ENCODE data around the gene NUSAP1. TPM values are rescaled to one million over a fixed set of nuclear protein-coding genes. Genes with fewer than 3 reads are reported as not detected.
A peak's percentile ranks its signal among the peaks of the same experiment; 100 is the strongest.

NUSAP1 gene
- total RNA-seq, 2 experiments from 2014 or later: 293 to 411 TPM

DNA sequence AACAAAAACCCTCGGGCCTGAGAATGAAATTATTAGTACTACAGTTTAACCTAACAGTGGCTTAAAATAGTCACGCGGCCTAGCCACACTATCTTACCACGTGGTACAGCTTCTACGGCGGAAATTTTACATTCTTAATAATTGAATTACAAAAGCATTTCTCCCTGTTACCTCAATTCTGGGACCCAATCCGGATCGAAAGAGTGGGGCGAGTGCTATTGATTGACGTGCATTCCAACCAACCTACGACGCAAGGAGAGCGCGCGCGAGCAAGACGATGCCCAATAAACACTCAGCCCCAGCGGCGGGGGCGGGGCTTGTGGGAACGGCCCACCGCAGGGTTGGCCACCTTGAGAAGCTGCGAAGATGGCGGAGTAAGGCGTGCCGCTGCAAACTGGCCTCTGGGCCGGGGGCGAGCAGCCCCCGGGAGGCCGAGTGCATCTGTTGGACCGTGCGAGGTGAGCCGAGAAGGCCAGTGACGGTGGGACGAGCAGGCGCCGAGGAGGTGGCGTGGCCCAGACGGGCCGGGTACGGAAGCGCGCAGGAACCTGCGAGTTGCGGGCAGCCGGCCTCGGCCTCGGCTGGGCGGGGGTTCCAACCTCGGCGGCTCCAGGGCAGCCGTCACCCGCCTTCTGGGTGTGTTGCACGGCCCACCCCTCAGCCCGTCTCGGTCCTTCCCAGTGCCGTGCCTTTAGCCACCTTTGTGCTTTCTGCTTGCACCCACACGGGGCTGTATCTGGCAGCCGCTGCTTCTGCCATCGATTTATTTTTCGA is 48.8 kb upstream of the NUSAP1 start:
- TF ChIP-seq, protein P1, sequence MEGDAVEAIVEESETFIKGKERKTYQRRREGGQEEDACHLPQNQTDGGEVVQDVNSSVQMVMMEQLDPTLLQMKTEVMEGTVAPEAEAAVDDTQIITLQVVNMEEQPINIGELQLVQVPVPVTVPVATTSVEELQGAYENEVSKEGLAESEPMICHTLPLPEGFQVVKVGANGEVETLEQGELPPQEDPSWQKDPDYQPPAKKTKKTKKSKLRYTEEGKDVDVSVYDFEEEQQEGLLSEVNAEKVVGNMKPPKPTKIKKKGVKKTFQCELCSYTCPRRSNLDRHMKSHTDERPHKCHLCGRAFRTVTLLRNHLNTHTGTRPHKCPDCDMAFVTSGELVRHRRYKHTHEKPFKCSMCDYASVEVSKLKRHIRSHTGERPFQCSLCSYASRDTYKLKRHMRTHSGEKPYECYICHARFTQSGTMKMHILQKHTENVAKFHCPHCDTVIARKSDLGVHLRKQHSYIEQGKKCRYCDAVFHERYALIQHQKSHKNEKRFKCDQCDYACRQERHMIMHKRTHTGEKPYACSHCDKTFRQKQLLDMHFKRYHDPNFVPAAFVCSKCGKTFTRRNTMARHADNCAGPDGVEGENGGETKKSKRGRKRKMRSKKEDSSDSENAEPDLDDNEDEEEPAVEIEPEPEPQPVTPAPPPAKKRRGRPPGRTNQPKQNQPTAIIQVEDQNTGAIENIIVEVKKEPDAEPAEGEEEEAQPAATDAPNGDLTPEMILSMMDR (conservative IDR thresholded peaks at IDR 0.05; ENCODE audit: low read length): no peak
- no peak for TF ChIP-seq EZH2phosphoT487 (IDR thresholded peaks at IDR 0.05; ENCODE audit: borderline replicate concordance, low read depth, low read length)
- BruUV-seq (replicated peaks): no TSS peak
- ChIA-PET POLR2A (interaction anchor here (0.5 to 1.4 kb wide), 6 partner anchors 34 to 633 kb away, joined by 3 to 5 read pairs (median 4); partner anchors contain the start of genes NUSAP1 and OIP5), CTCF (ENCODE audit: unreplicated experiment) (no interaction called here)
- H3K4me3 ChIP-seq (ENCODE audit: low read depth, low read length, poor library complexity, severe bottlenecking): peak overlapping the region; percentile 98
- peaks cover 39% of the 10 kb centered on the region for H3K4me1 ChIP-seq (ENCODE audit: insufficient read depth, low read length, poor library complexity, severe bottlenecking)
- intact Hi-C loops (cut with micrococcal nuclease; ENCODE audit: unreplicated experiment): loop anchor here (1.0 to 5.0 kb wide), 2 partner anchors 48 to 52 kb away; partner anchors contain the start of genes CHP1, EXD1, NUSAP1 and OIP5
- no peaks in the 10 kb centered on the region for H3K9me2 ChIP-seq (ENCODE audit: insufficient read depth, low read length)
- peaks cover 61% of the 10 kb centered on the region for H3K36me3 ChIP-seq (ENCODE audit: insufficient read depth, low read length)
- H3K9me3 ChIP-seq (ENCODE audit: low read length): no peaks in the 10 kb centered on the region
- peak overlapping the region; percentile 66; the same call in 1 of the 2 replicates for H2AFZ ChIP-seq (ENCODE audit: low read length)
- H3K27ac ChIP-seq (ENCODE audit: low read depth, low read length, poor library complexity, severe bottlenecking): peak overlapping the region; percentile 93
- DNase-seq (ENCODE audit: low spot score): peak; percentile 100
- H3K4me2 ChIP-seq (ENCODE audit: low read length): peak overlapping the region; percentile 92
- H3K79me2 ChIP-seq (ENCODE audit: insufficient read depth, low read depth, low read length): peaks cover 50% of the 10 kb centered on the region
- peaks cover 12% of the 10 kb centered on the region; the same call in 1 of the 2 replicates for H4K20me1 ChIP-seq (ENCODE audit: insufficient read depth, low read length)

DNA sequence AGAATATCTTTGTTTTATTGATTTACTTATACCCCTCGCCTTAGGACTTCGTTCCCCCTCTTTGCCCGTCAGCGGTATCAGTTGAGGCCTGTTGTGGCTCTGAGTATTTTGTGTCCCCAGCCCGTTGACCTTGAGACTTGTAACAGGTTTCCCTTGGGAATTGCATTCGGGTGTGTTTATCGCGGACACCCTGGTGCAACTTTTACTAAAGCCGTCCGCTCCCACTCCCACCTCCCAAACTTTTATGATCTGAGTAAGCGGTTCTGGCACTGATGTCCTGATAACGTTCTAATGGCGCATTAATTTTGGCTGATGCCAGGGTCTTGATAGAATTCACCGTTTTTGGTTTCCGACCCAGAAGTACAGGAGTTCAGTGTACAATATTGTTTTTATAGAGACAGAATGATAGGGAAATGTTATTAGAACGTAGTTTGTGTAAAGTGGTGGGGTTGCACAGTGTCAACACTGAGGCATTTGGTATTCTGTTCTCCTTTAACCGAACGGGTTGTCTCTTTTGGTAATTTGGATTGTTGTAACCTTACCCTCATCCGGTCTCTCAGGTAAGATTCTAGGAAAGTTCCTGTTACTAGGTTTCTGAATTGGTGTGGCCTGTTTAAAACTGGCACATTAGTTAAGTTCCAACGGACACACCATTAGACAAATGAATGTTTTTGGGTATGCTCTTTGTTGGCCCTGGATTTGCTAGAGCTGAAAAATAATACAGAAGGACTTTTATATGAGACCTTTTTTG is 48.1 kb upstream of the NUSAP1 start:
- peak overlapping the region; percentile 92 for H3K4me2 ChIP-seq (ENCODE audit: low read length)
- no peaks in the 10 kb centered on the region for H3K9me2 ChIP-seq (ENCODE audit: insufficient read depth, low read length)
- peak overlapping the region; percentile 98 for H3K4me3 ChIP-seq (ENCODE audit: low read depth, low read length, poor library complexity, severe bottlenecking)
- BruUV-seq (replicated peaks): TSS peak; percentile 57
- POLR2A ChIA-PET: interaction anchor here (0.6 to 1.4 kb wide), 3 partner anchors 46 to 634 kb away, joined by 3 to 4 read pairs (median 4); no protein-coding TSS in a partner anchor
- H3K4me1 ChIP-seq (ENCODE audit: insufficient read depth, low read length, poor library complexity, severe bottlenecking): peaks cover 45% of the 10 kb centered on the region
- H4K20me1 ChIP-seq (ENCODE audit: insufficient read depth, low read length): peaks cover 12% of the 10 kb centered on the region; the same call in 1 of the 2 replicates
- TF ChIP-seq, protein P1 (conservative IDR thresholded peaks at IDR 0.05; ENCODE audit: low read length): no peak
- no peak for TF ChIP-seq EZH2phosphoT487 (IDR thresholded peaks at IDR 0.05; ENCODE audit: borderline replicate concordance, low read depth, low read length)
- H3K27ac ChIP-seq (ENCODE audit: low read depth, low read length, poor library complexity, severe bottlenecking): peak overlapping the region; percentile 93
- H3K36me3 ChIP-seq (ENCODE audit: insufficient read depth, low read length): peaks cover 60% of the 10 kb centered on the region
- H3K9me3 ChIP-seq (ENCODE audit: low read length): no peaks in the 10 kb centered on the region
- peak overlapping the region; percentile 26; the same call in 1 of the 2 replicates for H2AFZ ChIP-seq (ENCODE audit: low read length)
- peak; percentile 54 for DNase-seq (ENCODE audit: low spot score)
- H3K79me2 ChIP-seq (ENCODE audit: insufficient read depth, low read depth, low read length): peaks cover 54% of the 10 kb centered on the region
- CTCF ChIA-PET (ENCODE audit: unreplicated experiment): no interaction called here
- intact Hi-C loops (cut with micrococcal nuclease; ENCODE audit: unreplicated experiment): loop anchor here (5.0 kb wide), 1 partner anchor 52 kb away; the partner anchor contains the start of genes CHP1 and EXD1

All from OCI-LY7 (cell line).